ENCODE data around the gene ERG28. TPM values are rescaled to one million over a fixed set of nuclear protein-coding genes. Genes with fewer than 3 reads are reported as not detected.

ERG28 gene
- total RNA-seq, 1 experiment from 2014 or later, result 32.5 TPM

DNA sequence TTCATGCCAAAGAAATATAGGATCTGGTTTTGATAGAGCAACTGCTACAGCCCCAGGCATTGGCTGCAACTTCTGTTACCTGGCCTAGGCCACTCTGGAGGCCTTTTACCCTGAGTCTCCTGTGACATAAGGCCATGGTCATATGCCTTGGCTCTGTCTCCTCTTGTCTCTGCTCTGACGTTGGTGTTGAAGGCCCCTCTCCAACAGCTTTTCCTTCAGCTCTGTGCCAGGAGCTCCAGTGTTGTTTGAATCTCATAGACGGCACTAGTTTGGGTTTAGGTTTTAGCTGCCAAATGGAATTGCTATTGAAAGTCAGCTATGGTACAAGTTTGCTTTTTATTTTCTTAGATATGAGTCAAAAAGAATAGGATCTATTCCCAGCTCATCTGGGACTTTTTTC, 41.4 kb upstream of the ERG28 start:
- Histone ChIP-seq H3K27ac (no peak overlapping the region), H3K4me3 (no peak overlapping the region), H3K27me3 (ENCODE audit: insufficient read depth, low read depth) (no peaks in the 10 kb centered on the region), H3F3A (ENCODE audit: insufficient read depth, low read depth) (no peaks in the 10 kb centered on the region), H3K9me2 (ENCODE audit: insufficient read depth) (no peaks in the 10 kb centered on the region), H3K36me3 (ENCODE audit: low read depth) (0 out of 2 replicates have a peak, but pooled peaks cover 10% of the 10 kb centered on the region), H3K4me1 (replicated peaks; ENCODE audit: insufficient read depth) (no peaks in the 10 kb centered on the region), H2AFZ (no peak overlapping the region), H4K20me1 (ENCODE audit: insufficient read depth) (no peaks in the 10 kb centered on the region), H3K79me2 (ENCODE audit: low read depth) (no peaks in the 10 kb centered on the region), H3K4me2 (no peak overlapping the region), H3K9me3 (ENCODE audit: insufficient read depth, low read depth) (no peaks in the 10 kb centered on the region)
- TF ChIP-seq EZH2 (IDR thresholded peaks at IDR 0.05; ENCODE audit: low read depth), result no peak
- TF ChIP-seq, protein P1, sequence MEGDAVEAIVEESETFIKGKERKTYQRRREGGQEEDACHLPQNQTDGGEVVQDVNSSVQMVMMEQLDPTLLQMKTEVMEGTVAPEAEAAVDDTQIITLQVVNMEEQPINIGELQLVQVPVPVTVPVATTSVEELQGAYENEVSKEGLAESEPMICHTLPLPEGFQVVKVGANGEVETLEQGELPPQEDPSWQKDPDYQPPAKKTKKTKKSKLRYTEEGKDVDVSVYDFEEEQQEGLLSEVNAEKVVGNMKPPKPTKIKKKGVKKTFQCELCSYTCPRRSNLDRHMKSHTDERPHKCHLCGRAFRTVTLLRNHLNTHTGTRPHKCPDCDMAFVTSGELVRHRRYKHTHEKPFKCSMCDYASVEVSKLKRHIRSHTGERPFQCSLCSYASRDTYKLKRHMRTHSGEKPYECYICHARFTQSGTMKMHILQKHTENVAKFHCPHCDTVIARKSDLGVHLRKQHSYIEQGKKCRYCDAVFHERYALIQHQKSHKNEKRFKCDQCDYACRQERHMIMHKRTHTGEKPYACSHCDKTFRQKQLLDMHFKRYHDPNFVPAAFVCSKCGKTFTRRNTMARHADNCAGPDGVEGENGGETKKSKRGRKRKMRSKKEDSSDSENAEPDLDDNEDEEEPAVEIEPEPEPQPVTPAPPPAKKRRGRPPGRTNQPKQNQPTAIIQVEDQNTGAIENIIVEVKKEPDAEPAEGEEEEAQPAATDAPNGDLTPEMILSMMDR (conservative IDR thresholded peaks at IDR 0.05), result no peak
- intact Hi-C loops (cut with micrococcal nuclease; ENCODE audit: unreplicated experiment), result no loop called here
- ChIA-PET CTCF (no interaction called here), POLR2A (ENCODE audit: unreplicated experiment) (no interaction called here)
- BruUV-seq (replicated peaks), result no TSS peak
- no peak for DNase-seq

DNA sequence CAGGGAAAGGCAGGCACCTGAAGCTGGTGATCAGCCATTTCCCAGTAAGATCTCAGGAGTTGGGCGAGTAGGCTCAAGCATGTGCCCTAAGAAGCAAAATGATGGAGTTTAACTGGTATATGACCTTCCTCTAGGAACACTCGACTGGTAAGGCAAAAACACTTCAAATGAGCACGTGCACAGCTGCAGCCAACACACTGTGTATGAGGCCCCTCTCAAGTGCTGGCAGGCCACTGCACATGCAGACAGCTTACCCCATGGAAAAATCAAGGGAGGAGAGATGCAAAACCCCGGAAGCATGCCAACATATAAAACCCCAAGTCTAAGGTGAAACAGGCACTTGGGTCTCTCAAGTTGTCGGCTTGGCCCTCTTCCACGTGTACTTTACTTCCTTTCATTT, 39.6 kb upstream of the ERG28 start:
- BruUV-seq (replicated peaks), result no TSS peak
- H3K36me3 ChIP-seq (ENCODE audit: low read depth), result 0 out of 2 replicates have a peak, but pooled peaks cover 10% of the 10 kb centered on the region
- ChIA-PET CTCF (no interaction called here), POLR2A (ENCODE audit: unreplicated experiment) (interaction anchor here (0.6 kb wide), 1 partner anchor 10 kb away, joined by 6 read pairs; no protein-coding TSS in a partner anchor)
- H3K4me3 ChIP-seq, result no peak overlapping the region
- H3K9me3 ChIP-seq (ENCODE audit: insufficient read depth, low read depth), result no peaks in the 10 kb centered on the region
- no peak for TF ChIP-seq EZH2 (IDR thresholded peaks at IDR 0.05; ENCODE audit: low read depth)
- TF ChIP-seq, protein P1 (conservative IDR thresholded peaks at IDR 0.05), result no peak
- intact Hi-C loops (cut with micrococcal nuclease; ENCODE audit: unreplicated experiment), result no loop called here
- no peaks in the 10 kb centered on the region for H3F3A ChIP-seq (ENCODE audit: insufficient read depth, low read depth)
- no peak overlapping the region for H2AFZ ChIP-seq
- no peaks in the 10 kb centered on the region for H3K79me2 ChIP-seq (ENCODE audit: low read depth)
- H4K20me1 ChIP-seq (ENCODE audit: insufficient read depth), result no peaks in the 10 kb centered on the region
- no peak overlapping the region for H3K27ac ChIP-seq
- H3K4me2 ChIP-seq, result no peak overlapping the region
- DNase-seq, result no peak
- H3K9me2 ChIP-seq (ENCODE audit: insufficient read depth), result no peaks in the 10 kb centered on the region
- no peaks in the 10 kb centered on the region for H3K4me1 ChIP-seq (replicated peaks; ENCODE audit: insufficient read depth)
- no peaks in the 10 kb centered on the region for H3K27me3 ChIP-seq (ENCODE audit: insufficient read depth, low read depth)

DNA sequence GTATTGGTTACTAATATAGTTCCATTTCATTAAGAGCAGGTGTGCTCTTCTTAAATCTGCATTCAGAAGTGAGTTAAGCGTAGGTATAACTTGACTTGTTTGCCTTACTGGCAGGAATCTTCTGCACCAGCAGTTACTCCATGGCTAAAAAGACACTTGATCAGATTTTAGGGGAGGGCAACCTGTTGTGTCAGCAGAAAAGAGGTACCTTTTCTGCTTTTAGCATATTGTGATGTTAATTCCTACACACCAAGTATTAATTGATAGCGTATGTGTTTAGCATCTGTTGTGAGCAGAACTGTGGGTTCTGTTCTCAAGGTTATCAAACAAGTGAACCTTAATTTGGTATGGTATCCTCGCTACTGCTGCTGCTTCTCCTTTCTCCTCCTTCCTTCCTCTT, 38.7 kb upstream of the ERG28 start:
- Histone ChIP-seq H3F3A (ENCODE audit: insufficient read depth, low read depth) (no peaks in the 10 kb centered on the region), H4K20me1 (ENCODE audit: insufficient read depth) (no peaks in the 10 kb centered on the region), H3K4me3 (no peak overlapping the region), H3K27ac (no peak overlapping the region), H2AFZ (no peak overlapping the region), H3K36me3 (ENCODE audit: low read depth) (0 out of 2 replicates have a peak, but pooled peaks cover 17% of the 10 kb centered on the region), H3K4me1 (replicated peaks; ENCODE audit: insufficient read depth) (no peaks in the 10 kb centered on the region), H3K9me3 (ENCODE audit: insufficient read depth, low read depth) (no peaks in the 10 kb centered on the region), H3K27me3 (ENCODE audit: insufficient read depth, low read depth) (no peaks in the 10 kb centered on the region), H3K9me2 (ENCODE audit: insufficient read depth) (no peaks in the 10 kb centered on the region), H3K4me2 (no peak overlapping the region), H3K79me2 (ENCODE audit: low read depth) (no peaks in the 10 kb centered on the region)
- TF ChIP-seq, protein P1 (conservative IDR thresholded peaks at IDR 0.05), result no peak
- TF ChIP-seq EZH2 (IDR thresholded peaks at IDR 0.05; ENCODE audit: low read depth), result no peak
- CTCF ChIA-PET, result no interaction called here
- POLR2A ChIA-PET (ENCODE audit: unreplicated experiment), result no interaction called here
- DNase-seq, result no peak
- intact Hi-C loops (cut with micrococcal nuclease; ENCODE audit: unreplicated experiment), result no loop called here
- no TSS peak for BruUV-seq (replicated peaks)
